Coronary artery (tissue), 2 donors: ENCODE data around the gene TMEM117.

Source experiments
- DNase-seq: peaks from one replicate; pipeline ENCODE4 v3.0.0-alpha.2; 2017; ENCODE audit warnings: low spot score
- H3K27ac ChIP-seq, 2 donors: fragments of 200-600 bp; sonication (generic); one replicate each; pipeline ENCODE4 v1.5.1; 2016 to 2019
- H3K4me3 ChIP-seq: fragments of 200-600 bp; sonication (generic); 2 replicates; pipeline ENCODE4 v1.5.1; 2016; ENCODE audit warnings: mild to moderate bottlenecking, moderate library complexity
- TF ChIP-seq, protein P1 (sequence below): fragments of 200-600 bp; sonication (generic); IDR thresholded peaks from one replicate; pipeline ENCODE4 v1.5.1; 2019; ENCODE audit warnings: antibody characterized with exemption

Gene TMEM117

DNA sequence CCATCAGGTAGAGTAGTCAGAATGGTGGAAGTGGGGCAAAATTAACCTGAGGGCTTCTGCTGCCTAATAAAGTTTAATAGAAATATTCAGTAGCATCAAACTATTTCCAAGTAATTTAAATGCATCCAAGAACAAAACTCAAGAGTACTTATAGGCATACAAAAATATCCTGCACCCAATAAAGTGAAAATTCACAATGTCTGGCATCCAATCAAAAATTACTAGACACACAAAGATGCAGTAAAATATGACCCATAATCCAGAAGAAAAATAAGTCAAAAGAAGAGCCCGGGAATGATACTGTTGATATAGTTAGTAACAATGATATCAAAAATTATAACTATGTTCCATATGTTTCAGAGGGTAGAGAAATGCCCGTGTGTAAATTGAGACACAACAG, 95.3 kb downstream of the TMEM117 start:
- no peak for DNase-seq
- no peak overlapping the region for H3K27ac ChIP-seq
- TF ChIP-seq, protein P1, sequence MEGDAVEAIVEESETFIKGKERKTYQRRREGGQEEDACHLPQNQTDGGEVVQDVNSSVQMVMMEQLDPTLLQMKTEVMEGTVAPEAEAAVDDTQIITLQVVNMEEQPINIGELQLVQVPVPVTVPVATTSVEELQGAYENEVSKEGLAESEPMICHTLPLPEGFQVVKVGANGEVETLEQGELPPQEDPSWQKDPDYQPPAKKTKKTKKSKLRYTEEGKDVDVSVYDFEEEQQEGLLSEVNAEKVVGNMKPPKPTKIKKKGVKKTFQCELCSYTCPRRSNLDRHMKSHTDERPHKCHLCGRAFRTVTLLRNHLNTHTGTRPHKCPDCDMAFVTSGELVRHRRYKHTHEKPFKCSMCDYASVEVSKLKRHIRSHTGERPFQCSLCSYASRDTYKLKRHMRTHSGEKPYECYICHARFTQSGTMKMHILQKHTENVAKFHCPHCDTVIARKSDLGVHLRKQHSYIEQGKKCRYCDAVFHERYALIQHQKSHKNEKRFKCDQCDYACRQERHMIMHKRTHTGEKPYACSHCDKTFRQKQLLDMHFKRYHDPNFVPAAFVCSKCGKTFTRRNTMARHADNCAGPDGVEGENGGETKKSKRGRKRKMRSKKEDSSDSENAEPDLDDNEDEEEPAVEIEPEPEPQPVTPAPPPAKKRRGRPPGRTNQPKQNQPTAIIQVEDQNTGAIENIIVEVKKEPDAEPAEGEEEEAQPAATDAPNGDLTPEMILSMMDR = no peak
- H3K4me3 ChIP-seq = no peak overlapping the region

DNA sequence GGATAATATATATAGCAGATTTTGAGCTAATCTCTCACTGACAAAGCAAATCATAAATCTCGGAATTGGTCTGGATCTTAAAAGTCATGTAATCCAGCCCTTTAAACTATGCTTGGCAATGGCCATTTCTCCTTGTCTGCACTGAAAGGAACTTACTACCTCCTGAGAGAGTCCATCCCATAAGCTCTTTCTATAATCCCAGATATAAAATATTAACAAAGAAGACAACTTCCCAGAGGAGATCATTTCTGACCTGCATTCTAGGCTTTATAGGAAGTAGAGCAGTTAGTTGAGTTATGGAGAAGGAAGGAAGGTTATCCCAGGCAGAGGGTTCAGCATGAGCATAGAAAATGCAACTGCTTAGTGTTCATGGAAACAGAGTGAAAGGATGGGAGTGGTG, 99.7 kb downstream of the TMEM117 start:
- no peak overlapping the region for H3K27ac ChIP-seq
- H3K4me3 ChIP-seq = no peak overlapping the region
- TF ChIP-seq, protein P1 = no peak
- no peak for DNase-seq

DNA sequence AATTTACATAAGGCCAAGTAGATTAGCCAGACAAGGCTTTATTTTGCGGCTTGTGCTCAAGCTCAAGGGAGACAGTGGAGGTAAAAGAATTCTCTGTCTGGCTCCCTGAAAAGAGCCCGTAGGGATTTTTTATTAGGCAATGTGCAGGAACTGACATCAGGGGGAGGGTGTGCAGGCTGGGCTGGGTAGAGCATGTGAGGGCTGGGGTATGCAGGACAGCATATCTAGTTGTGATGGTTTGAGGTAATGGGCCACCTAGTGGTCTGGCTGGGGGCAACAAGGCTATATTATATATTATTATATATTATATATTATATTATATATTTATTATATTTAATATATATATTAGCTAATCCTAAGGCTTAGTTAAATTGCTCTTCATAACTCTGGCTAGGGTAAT, 102.1 kb downstream of the TMEM117 start:
- TF ChIP-seq, protein P1 = no peak
- Histone ChIP-seq H3K27ac (no peak overlapping the region), H3K4me3 (no peak overlapping the region)
- DNase-seq = no peak

DNA sequence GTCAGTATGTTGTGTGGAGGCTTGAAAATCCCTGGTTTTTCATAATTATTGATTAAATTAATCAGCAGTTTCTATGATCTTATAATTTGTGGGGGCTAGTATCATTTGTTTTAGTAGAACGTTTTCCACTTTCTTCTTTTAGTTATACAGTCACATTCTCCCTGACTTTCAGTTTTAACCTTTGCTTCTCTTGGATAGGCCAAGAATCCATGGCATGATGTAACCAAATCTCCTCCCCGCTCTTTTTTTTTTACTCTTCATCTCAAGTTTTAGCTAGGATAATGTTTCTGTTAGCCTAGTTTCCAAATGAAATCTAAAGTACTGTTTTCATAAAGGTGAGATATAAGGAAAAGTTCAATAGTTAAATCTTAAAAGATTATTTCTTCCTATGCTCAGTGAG, 106.5 kb downstream of the TMEM117 start:
- Histone ChIP-seq H3K27ac (no peak overlapping the region), H3K4me3 (no peak overlapping the region)
- DNase-seq = no peak
- TF ChIP-seq, protein P1 = no peak

DNA sequence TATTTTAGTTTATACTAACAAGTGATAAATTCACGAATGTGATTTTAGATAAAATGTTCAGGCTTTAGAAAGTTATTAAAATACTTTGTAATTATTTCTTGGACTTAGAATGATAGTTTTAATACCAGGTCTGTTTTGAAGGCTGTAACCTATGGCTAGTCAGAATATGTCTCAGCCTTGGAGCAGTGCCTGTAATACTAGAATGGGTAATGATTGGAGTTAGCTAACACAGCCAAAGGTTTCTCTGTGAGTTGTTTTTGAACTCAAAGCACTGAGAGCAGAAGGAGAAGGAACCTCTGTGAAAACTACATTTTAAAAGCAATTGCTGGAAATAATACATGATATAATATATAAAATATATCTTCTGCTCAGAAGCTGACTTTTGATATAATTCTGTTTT, 110.1 kb downstream of the TMEM117 start:
- no peak for DNase-seq
- TF ChIP-seq, protein P1 = no peak
- no peak overlapping the region for H3K27ac ChIP-seq
- H3K4me3 ChIP-seq = no peak overlapping the region

DNA sequence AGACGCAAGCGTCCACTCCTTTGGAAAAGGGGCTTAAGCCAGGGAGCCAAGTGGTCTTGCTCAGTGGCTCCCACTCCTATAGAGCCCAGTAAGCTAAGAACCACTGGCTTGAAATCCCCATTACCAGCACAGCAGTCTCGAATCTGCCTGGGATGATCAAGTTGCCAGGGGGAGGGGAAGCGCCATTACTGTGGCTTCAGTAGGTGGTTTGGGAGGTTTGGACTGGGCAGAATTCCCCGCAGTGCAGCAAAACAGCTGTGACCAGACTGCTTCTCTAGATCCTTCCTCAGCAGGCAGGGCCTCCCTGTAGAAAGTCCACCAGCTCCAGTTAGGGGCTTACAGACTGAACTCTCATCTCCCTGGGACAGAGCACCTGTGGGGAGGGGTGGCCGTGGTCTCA, 115.4 kb downstream of the TMEM117 start:
- Histone ChIP-seq H3K27ac (no peak overlapping the region), H3K4me3 (no peak overlapping the region)
- no peak for DNase-seq
- TF ChIP-seq, protein P1 = no peak

DNA sequence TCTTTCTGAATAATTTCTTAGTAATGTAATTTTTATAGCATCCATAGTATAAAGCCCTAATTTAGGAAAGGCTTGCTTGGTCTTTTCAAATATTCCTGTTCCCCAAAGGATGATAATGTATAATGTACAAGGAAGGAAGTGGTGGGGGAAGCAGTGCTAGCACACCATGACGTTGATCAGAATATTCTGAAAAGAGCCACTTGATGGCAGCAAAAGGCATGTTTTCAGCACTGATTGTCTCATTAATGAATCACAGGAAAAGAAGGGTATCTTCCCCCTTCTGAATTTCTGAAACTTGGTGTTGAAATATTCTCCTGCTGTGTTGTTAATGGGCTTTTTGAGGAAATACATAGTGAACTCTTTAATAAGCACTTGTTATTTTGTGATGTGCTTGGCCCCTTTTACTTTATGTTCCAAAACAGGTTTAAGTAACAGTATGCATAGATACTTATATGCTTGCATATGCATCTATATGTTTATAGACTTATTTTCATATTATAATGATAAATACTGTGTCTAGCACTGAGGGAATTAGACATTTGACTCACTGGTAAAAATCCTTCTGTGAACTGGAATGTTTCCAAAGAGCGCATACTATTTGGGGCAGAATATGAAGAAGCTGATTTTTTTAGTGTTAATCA, 122.0 kb downstream of the TMEM117 start:
- Histone ChIP-seq H3K4me3 (no peak overlapping the region), H3K27ac (no peak overlapping the region)
- TF ChIP-seq, protein P1 = no peak
- no peak for DNase-seq
